ENCODE data around the gene PSG11. TPM values are rescaled to one million over a fixed set of nuclear protein-coding genes. Genes with fewer than 3 reads are reported as not detected.
"Not testable (repeated sequence)": the region's sequence is repeated elsewhere in the genome, so short reads cannot be mapped to it uniquely, and the experiment has no call there.

The PSG11 gene
- total RNA-seq, 2 donors from 2014 or later: not detected

DNA sequence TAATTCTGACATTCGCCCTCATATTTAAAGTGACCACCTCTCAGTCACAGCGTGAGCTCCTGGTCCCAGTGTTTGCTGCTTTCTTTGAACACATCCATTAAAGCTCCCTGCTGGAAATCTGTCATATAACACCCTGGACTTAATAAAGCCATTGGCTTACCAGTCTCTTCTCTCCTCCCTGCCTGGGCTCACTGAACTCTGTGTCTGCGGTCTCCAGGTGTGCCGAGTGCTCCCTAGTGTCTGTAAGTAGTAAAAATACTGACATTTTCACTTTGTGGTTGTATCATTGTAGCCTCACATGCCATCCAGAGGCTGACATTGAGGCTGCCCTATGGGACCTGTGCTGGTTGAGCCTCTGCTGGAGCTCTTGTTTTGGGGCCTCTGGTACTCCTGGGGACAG lies 2.6 kb upstream of the PSG11 start:
- H3K4me1 ChIP-seq (replicated peaks): no peaks in the 10 kb centered on the region
- no peak for DNase-seq (ENCODE audit: low spot score)
- no peaks in the 10 kb centered on the region for H3K36me3 ChIP-seq
- H3K9me3 ChIP-seq: no peaks in the 10 kb centered on the region
- no peak overlapping the region for H3K4me3 ChIP-seq
- H3K27ac ChIP-seq: no peak overlapping the region
- no peaks in the 10 kb centered on the region for H3K27me3 ChIP-seq (replicated peaks; ENCODE audit: insufficient read depth)
- TF ChIP-seq POLR2AphosphoS5 (IDR thresholded peaks at IDR 0.05) (no peak), POLR2A (IDR thresholded peaks at IDR 0.05) (no peak)
- TF ChIP-seq, protein P1, sequence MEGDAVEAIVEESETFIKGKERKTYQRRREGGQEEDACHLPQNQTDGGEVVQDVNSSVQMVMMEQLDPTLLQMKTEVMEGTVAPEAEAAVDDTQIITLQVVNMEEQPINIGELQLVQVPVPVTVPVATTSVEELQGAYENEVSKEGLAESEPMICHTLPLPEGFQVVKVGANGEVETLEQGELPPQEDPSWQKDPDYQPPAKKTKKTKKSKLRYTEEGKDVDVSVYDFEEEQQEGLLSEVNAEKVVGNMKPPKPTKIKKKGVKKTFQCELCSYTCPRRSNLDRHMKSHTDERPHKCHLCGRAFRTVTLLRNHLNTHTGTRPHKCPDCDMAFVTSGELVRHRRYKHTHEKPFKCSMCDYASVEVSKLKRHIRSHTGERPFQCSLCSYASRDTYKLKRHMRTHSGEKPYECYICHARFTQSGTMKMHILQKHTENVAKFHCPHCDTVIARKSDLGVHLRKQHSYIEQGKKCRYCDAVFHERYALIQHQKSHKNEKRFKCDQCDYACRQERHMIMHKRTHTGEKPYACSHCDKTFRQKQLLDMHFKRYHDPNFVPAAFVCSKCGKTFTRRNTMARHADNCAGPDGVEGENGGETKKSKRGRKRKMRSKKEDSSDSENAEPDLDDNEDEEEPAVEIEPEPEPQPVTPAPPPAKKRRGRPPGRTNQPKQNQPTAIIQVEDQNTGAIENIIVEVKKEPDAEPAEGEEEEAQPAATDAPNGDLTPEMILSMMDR (IDR thresholded peaks at IDR 0.05): no peak
- intact Hi-C loops (cut with DNase I): no loop called here
- 74% methylated on average over 4 of the region's 4 CpGs for WGBS

DNA sequence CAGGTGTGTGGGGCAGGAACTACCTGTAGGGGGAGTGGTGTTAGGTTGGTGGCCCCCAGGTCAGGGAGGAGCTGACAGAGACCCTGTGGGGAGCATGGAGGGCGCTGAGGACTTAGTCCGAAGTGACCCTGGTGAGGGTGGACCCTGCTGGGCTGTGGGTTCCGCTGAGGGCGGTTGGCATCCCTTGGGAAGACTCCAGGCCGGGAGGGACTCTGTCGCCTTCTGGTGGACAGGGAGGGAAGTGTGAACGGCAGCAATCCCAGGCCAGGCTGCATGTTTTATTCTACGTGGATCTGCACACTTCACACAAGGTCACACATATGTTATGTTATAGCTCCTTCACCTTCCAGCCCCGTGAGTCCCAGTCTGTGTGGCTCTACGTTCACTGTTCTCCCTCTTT lies 1.7 kb upstream of the PSG11 start:
- H3K36me3 ChIP-seq; H3K4me3 ChIP-seq; H3K27ac ChIP-seq; H3K27me3 ChIP-seq (replicated peaks; ENCODE audit: insufficient read depth); intact Hi-C loops (cut with DNase I); DNase-seq (ENCODE audit: low spot score); H3K9me3 ChIP-seq; H3K4me1 ChIP-seq (replicated peaks): not testable (repeated sequence)
- WGBS: 65% methylated on average over 10 of the region's 10 CpGs

GRCh38 chr19:43027061-43027460 lies 792 bp upstream of the PSG11 start:
- intact Hi-C loops (cut with DNase I); H3K27me3 ChIP-seq (replicated peaks; ENCODE audit: insufficient read depth): not testable (repeated sequence)
- 78% methylated on average over 8 of the region's 8 CpGs for WGBS

GRCh38 chr19:43022098-43022497 lies 4.2 kb downstream of the PSG11 start:
- H3K36me3 ChIP-seq; H3K9me3 ChIP-seq; intact Hi-C loops (cut with DNase I); H3K4me3 ChIP-seq; DNase-seq (ENCODE audit: low spot score); H3K4me1 ChIP-seq (replicated peaks); H3K27me3 ChIP-seq (replicated peaks; ENCODE audit: insufficient read depth); H3K27ac ChIP-seq: not testable (repeated sequence)
- 38% methylated on average over 4 of the region's 4 CpGs for WGBS

More at GRCh38 chr19:43027061-43027460, 792 bp upstream of the PSG11 start:
- not testable (repeated sequence) for DNase-seq (ENCODE audit: low spot score); H3K36me3 ChIP-seq; H3K27ac ChIP-seq; H3K4me3 ChIP-seq; H3K9me3 ChIP-seq; H3K4me1 ChIP-seq (replicated peaks)

DNA sequence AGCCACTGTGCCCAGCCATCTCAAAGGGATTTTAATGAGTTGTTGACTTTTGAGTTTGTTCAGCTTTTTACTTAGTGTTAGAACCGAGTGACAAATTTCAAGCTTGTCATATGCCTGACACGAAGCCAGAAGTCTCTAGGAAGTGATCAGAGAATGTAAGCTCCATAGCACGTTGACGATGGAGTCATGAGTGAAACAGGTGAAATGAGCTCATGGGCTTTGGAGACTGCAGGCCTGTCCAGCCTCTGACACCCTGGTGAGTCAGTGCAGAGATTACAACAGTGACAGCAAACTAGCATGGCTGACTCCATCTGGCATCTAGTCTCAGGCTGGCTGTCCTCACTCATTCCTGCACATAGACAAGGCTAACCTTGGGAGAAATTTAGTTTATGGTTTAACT lies 4.6 kb downstream of the PSG11 start:
- H3K36me3 ChIP-seq; H3K27ac ChIP-seq; H3K27me3 ChIP-seq (replicated peaks; ENCODE audit: insufficient read depth); intact Hi-C loops (cut with DNase I); H3K4me3 ChIP-seq; H3K4me1 ChIP-seq (replicated peaks); H3K9me3 ChIP-seq; DNase-seq (ENCODE audit: low spot score): not testable (repeated sequence)
- WGBS: 62% methylated on average over 4 of the region's 4 CpGs

DNA sequence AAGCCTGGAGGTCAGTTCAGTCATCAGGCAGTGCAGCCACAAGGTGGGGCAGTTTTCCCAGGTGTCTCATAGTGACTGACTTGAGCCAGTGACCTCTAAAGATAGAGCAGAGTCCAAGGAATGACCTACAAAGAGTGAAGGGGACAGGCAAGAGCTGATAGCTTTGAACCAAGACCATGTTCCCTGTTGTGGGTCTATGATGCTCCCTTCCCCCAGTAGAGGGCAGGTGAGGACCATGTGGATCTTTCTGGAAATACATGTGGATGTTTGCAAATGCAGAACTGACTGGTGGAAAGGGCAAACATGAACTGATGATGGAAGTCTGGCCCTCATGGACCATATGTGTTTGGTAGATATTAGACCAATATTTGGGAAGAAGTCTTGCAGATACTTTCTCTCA lies 6.7 kb downstream of the PSG11 start:
- H3K9me3 ChIP-seq; intact Hi-C loops (cut with DNase I); H3K27ac ChIP-seq; H3K4me1 ChIP-seq (replicated peaks); H3K36me3 ChIP-seq; DNase-seq (ENCODE audit: low spot score); H3K27me3 ChIP-seq (replicated peaks; ENCODE audit: insufficient read depth); H3K4me3 ChIP-seq: not testable (repeated sequence)
- TF ChIP-seq, protein P1 (IDR thresholded peaks at IDR 0.05): peak in 1 of 4 experiments; percentile 28

- H3K27me3 ChIP-seq (replicated peaks; ENCODE audit: insufficient read depth); H3K36me3 ChIP-seq; intact Hi-C loops (cut with DNase I); H3K27ac ChIP-seq; DNase-seq (ENCODE audit: low spot score); H3K4me1 ChIP-seq (replicated peaks); H3K9me3 ChIP-seq; H3K4me3 ChIP-seq: not testable (repeated sequence)
- 84% methylated on average over 4 of the region's 4 CpGs for WGBS
These were observed 20.4 kb downstream of the PSG11 start for GRCh38 chr19:43005841-43006240.

DNA sequence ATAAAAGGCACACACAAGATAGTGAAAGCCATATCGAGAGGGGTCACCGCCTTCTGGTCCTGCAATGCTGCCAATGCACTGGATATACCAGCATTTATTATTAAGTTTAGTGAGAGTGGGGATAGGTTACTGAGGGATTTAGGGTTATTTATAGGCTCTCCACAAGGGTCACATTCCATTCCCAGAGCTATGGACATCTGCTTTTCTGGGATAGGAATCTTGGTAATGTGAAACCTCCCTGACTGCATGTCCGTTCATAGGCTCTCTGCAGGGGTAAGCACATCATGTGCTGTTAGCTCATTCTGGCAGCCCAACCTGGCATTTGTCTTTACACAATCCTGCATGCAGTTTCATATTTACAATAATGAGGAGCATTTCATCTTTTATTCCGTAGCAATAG lies 21.4 kb downstream of the PSG11 start:
- H3K27ac ChIP-seq; H3K36me3 ChIP-seq; H3K27me3 ChIP-seq (replicated peaks; ENCODE audit: insufficient read depth); H3K4me3 ChIP-seq; DNase-seq (ENCODE audit: low spot score); H3K4me1 ChIP-seq (replicated peaks); H3K9me3 ChIP-seq; intact Hi-C loops (cut with DNase I): not testable (repeated sequence)
- 62% methylated on average over 4 of the region's 4 CpGs for whole genome bisulfite sequencing

GRCh38 chr19:43003634-43004033 lies 22.6 kb downstream of the PSG11 start:
- H3K27me3 ChIP-seq (replicated peaks; ENCODE audit: insufficient read depth); H3K27ac ChIP-seq; DNase-seq (ENCODE audit: low spot score); H3K4me1 ChIP-seq (replicated peaks); H3K36me3 ChIP-seq; H3K9me3 ChIP-seq; intact Hi-C loops (cut with DNase I); H3K4me3 ChIP-seq: not testable (repeated sequence)
- 74% methylated on average over 1 of the region's 1 CpG for WGBS

DNA sequence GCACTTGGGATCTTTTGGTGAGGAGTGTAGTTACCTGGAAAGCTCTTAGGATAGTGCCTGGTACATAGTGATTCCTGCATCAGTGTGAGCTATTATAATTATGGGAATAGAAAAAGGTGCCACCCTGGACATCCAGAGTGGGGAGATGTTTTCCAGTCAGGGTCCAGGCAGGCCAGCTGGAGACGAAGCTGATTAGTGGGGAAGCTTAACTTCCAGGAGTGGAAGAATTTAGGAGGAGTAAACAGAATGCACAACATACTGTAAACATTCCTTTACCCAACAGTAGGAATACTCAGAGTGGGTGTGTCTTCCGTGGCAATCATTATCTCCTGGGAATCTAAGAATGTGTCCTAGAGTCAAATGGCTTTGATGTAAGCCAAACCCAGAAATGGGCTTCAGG lies 23.3 kb downstream of the PSG11 start:
- H3K27me3 ChIP-seq (replicated peaks; ENCODE audit: insufficient read depth); DNase-seq (ENCODE audit: low spot score); H3K4me1 ChIP-seq (replicated peaks); H3K9me3 ChIP-seq; H3K36me3 ChIP-seq; H3K4me3 ChIP-seq; intact Hi-C loops (cut with DNase I); H3K27ac ChIP-seq: not testable (repeated sequence)
- WGBS: 37% methylated on average over 2 of the region's 2 CpGs

- intact Hi-C loops (cut with DNase I): not testable (repeated sequence)
These were observed 30.1 kb downstream of the PSG11 start for GRCh38 chr19:42996161-42996560.

More at GRCh38 chr19:42996161-42996560, 30.1 kb downstream of the PSG11 start:
- not testable (repeated sequence) for H3K27me3 ChIP-seq (replicated peaks; ENCODE audit: insufficient read depth); DNase-seq (ENCODE audit: low spot score); H3K36me3 ChIP-seq; H3K4me3 ChIP-seq; H3K4me1 ChIP-seq (replicated peaks); H3K27ac ChIP-seq; H3K9me3 ChIP-seq
- 93% methylated on average over 3 of the region's 3 CpGs for WGBS
